GM18520 (cell line): ENCODE measurements around the gene TMED4.

Experiments used
- ATAC-seq: cut with Tn5 transposase; IDR thresholded peaks from one replicate; pipeline ENCODE4 v1.9.1; 2021; ENCODE audit not compliant: unreplicated experiment

Gene TMED4

GRCh38 chr7:44581879-44582603 is at the start of gene TMED4:
Gene TMED4 (minus strand): TSS chr7:44582231. CDS start chr7:44582206, 25 bp downstream.
- peak; percentile 78 for ATAC-seq

- ATAC-seq: no peak
Measured at GRCh38 chr7:44631458-44632115, 49.6 kb upstream of the TMED4 start.

- no peak for ATAC-seq
Measured at GRCh38 chr7:44630792-44631457, 48.9 kb upstream of the TMED4 start.

- no peak for ATAC-seq
Measured at GRCh38 chr7:44629829-44630522, 47.9 kb upstream of the TMED4 start.

- no peak for ATAC-seq
Measured at GRCh38 chr7:44626620-44627019, 44.6 kb upstream of the TMED4 start.

- no peak for ATAC-seq
Measured at GRCh38 chr7:44625526-44626471, 43.8 kb upstream of the TMED4 start.

- ATAC-seq: no peak
Measured at GRCh38 chr7:44624318-44624717, 42.3 kb upstream of the TMED4 start.

GRCh38 chr7:44622342-44623151 is 40.5 kb upstream of the TMED4 start:
- peak; percentile 68 for ATAC-seq

GRCh38 chr7:44621750-44622103 is 39.7 kb upstream of the TMED4 start:
- no peak for ATAC-seq

GRCh38 chr7:44621034-44621749 is 39.2 kb upstream of the TMED4 start:
- ATAC-seq: no peak

GRCh38 chr7:44618753-44619152 is 36.7 kb upstream of the TMED4 start:
- ATAC-seq: no peak

- ATAC-seq: no peak
Measured at GRCh38 chr7:44618045-44618444, 36.0 kb upstream of the TMED4 start.

- no peak for ATAC-seq
Measured at GRCh38 chr7:44617225-44617890, 35.3 kb upstream of the TMED4 start.

- no peak for ATAC-seq
Measured at GRCh38 chr7:44616545-44616944, 34.5 kb upstream of the TMED4 start.

GRCh38 chr7:44615793-44616192 is 33.8 kb upstream of the TMED4 start:
- ATAC-seq: no peak

- ATAC-seq: no peak
Measured at GRCh38 chr7:44615149-44615611, 33.1 kb upstream of the TMED4 start.

- no peak for ATAC-seq
Measured at GRCh38 chr7:44609829-44610228, 27.8 kb upstream of the TMED4 start.

GRCh38 chr7:44608916-44609648 is 27.1 kb upstream of the TMED4 start:
- ATAC-seq: no peak
